Suprapubic skin (tissue), 4 donors: ENCODE measurements around the gene AKR1E2. TPM values are rescaled to one million over a fixed set of nuclear protein-coding genes. Genes with fewer than 3 reads are reported as not detected.

ENCODE experiments used
- DNase-seq, 2 donors: peaks; one replicate each; pipeline ENCODE4 v3.0.0-alpha.2; 2019; ENCODE audit warnings: low spot score in 2 of 2
- H3K27ac ChIP-seq: fragments of 200-600 bp; sonication (generic); one replicate; pipeline ENCODE4 v1.5.1; 2019
- H3K27me3 ChIP-seq: fragments of 200-600 bp; sonication (generic); one replicate; pipeline ENCODE4 v1.5.1; 2019
- H3K36me3 ChIP-seq: fragments of 200-600 bp; sonication (generic); one replicate; pipeline ENCODE4 v1.5.1; 2019
- H3K4me1 ChIP-seq: fragments of 200-600 bp; sonication (generic); one replicate; pipeline ENCODE4 v1.5.1; 2019
- H3K4me3 ChIP-seq: fragments of 200-600 bp; sonication (generic); one replicate; pipeline ENCODE4 v1.5.1; 2019; ENCODE audit warnings: mild to moderate bottlenecking
- H3K9me3 ChIP-seq: fragments of 200-600 bp; sonication (generic); one replicate; pipeline ENCODE4 v1.5.1; 2019
- CTCF ChIP-seq, 2 donors: fragments of 200-600 bp in 1 of 2; fragments of 450-650 bp in 1 of 2; sonication (generic) in 1 of 2; IDR thresholded peaks; one replicate each; pipeline ENCODE4 v1.5.1; 2016 to 2019; ENCODE audit warnings: antibody characterized with exemption in 2 of 2, mild to moderate bottlenecking in 1 of 2, moderate library complexity in 1 of 2
- EP300 ChIP-seq: sonication (generic); formaldehyde crosslinking; IDR thresholded peaks from one replicate; pipeline ENCODE4 v1.6.1; 2017; ENCODE audit warnings: antibody characterized with exemption
- POLR2A ChIP-seq, 2 donors: fragments of 450-650 bp; IDR thresholded peaks; one replicate each; pipeline ENCODE4 v1.6.1; 2017; ENCODE audit warnings: antibody characterized with exemption in 2 of 2, mild to moderate bottlenecking in 2 of 2, moderate library complexity in 2 of 2
- POLR2AphosphoS5 ChIP-seq, 3 donors: sonication (generic); formaldehyde crosslinking; IDR thresholded peaks; one replicate each; pipeline ENCODE4 v1.6.1; 2017; ENCODE audit warnings: antibody characterized with exemption in 3 of 3
- WGBS: methylation state at CpG from one replicate; pipeline ENCODE4 v1.1.5; 2018; 5-methylcytosine and 5-hydroxymethylcytosine counted together
- total RNA-seq, 4 donors: library from RNA; depleted of rRNA; stranded (reverse); fragments of >200 nt; gene quantifications; one replicate each; pipeline ENCODE4 v1.1.0, GENCODE V29; 2016

Gene AKR1E2
- total RNA-seq, 4 donors from 2014 or later, result 1.9 to 6.7 (median 4.3) TPM

GRCh38 chr10:4822208-4822607 lies 3.8 kb upstream of the AKR1E2 start:
- DNase-seq, result no peak
- WGBS, result 82% methylated on average over 5 of the region's 5 CpGs
- H3K36me3 ChIP-seq, result no peaks in the 10 kb centered on the region
- no peak for TF ChIP-seq POLR2AphosphoS5 (IDR thresholded peaks at IDR 0.05)
- no peak for TF ChIP-seq POLR2A (IDR thresholded peaks at IDR 0.05)
- TF ChIP-seq EP300, result no peak
- TF ChIP-seq CTCF (IDR thresholded peaks at IDR 0.05), result no peak
- no peak overlapping the region for H3K27ac ChIP-seq
- peaks cover 10% of the 10 kb centered on the region for H3K4me1 ChIP-seq
- no peaks in the 10 kb centered on the region for H3K9me3 ChIP-seq
- H3K27me3 ChIP-seq, result no peaks in the 10 kb centered on the region
- H3K4me3 ChIP-seq, result no peak overlapping the region

GRCh38 chr10:4824791-4825310 lies 1.2 kb upstream of the AKR1E2 start:
- 92% methylated on average over 5 of the region's 5 CpGs for WGBS
- no peak for DNase-seq
- no peak overlapping the region for H3K27ac ChIP-seq
- H3K4me3 ChIP-seq, result no peak overlapping the region
- no peaks in the 10 kb centered on the region for H3K27me3 ChIP-seq
- no peaks in the 10 kb centered on the region for H3K9me3 ChIP-seq
- TF ChIP-seq POLR2AphosphoS5 (IDR thresholded peaks at IDR 0.05), result no peak
- TF ChIP-seq CTCF (IDR thresholded peaks at IDR 0.05), result no peak
- no peak for TF ChIP-seq POLR2A (IDR thresholded peaks at IDR 0.05)
- TF ChIP-seq EP300, result no peak
- peaks cover 12% of the 10 kb centered on the region for H3K4me1 ChIP-seq
- H3K36me3 ChIP-seq, result no peaks in the 10 kb centered on the region

GRCh38 chr10:4825456-4825867 lies 545 bp upstream of the AKR1E2 start:
- TF ChIP-seq POLR2AphosphoS5 (IDR thresholded peaks at IDR 0.05) (no peak), EP300 (no peak), CTCF (IDR thresholded peaks at IDR 0.05) (no peak), POLR2A (IDR thresholded peaks at IDR 0.05) (no peak)
- Histone ChIP-seq H3K27ac (no peak overlapping the region), H3K36me3 (no peaks in the 10 kb centered on the region), H3K4me1 (peaks cover 12% of the 10 kb centered on the region), H3K9me3 (no peaks in the 10 kb centered on the region), H3K27me3 (no peaks in the 10 kb centered on the region), H3K4me3 (peak overlapping the region; percentile 59)
- 98% methylated on average over 8 of the region's 16 CpGs for WGBS
- no peak for DNase-seq

GRCh38 chr10:4826792-4827324 lies 851 bp downstream of the AKR1E2 start:
- TF ChIP-seq POLR2AphosphoS5 (IDR thresholded peaks at IDR 0.05), result no peak
- no peak for TF ChIP-seq CTCF (IDR thresholded peaks at IDR 0.05)
- no peak for TF ChIP-seq EP300
- no peak for TF ChIP-seq POLR2A (IDR thresholded peaks at IDR 0.05)
- Histone ChIP-seq H3K4me1 (peaks cover 12% of the 10 kb centered on the region), H3K27ac (peak overlapping the region; percentile 91), H3K9me3 (no peaks in the 10 kb centered on the region), H3K36me3 (peaks cover 5% of the 10 kb centered on the region), H3K4me3 (peak overlapping the region; percentile 59), H3K27me3 (no peaks in the 10 kb centered on the region)
- WGBS, result 59% methylated on average over 13 of the region's 13 CpGs
- DNase-seq, result no peak

GRCh38 chr10:4828005-4828404 lies 2.0 kb downstream of the AKR1E2 start:
- peaks cover 6% of the 10 kb centered on the region for H3K36me3 ChIP-seq
- no peak overlapping the region for H3K27ac ChIP-seq
- DNase-seq, result no peak
- no peaks in the 10 kb centered on the region for H3K9me3 ChIP-seq
- no peaks in the 10 kb centered on the region for H3K27me3 ChIP-seq
- H3K4me1 ChIP-seq, result peaks cover 12% of the 10 kb centered on the region
- WGBS, result 71% methylated on average over 8 of the region's 8 CpGs
- no peak overlapping the region for H3K4me3 ChIP-seq
- TF ChIP-seq POLR2AphosphoS5 (IDR thresholded peaks at IDR 0.05), result no peak

- no peak for DNase-seq
- Histone ChIP-seq H3K27ac (no peak overlapping the region), H3K4me1 (peaks cover 12% of the 10 kb centered on the region), H3K9me3 (no peaks in the 10 kb centered on the region), H3K36me3 (peaks cover 29% of the 10 kb centered on the region), H3K4me3 (no peak overlapping the region), H3K27me3 (no peaks in the 10 kb centered on the region)
- TF ChIP-seq POLR2A (IDR thresholded peaks at IDR 0.05) (no peak), POLR2AphosphoS5 (IDR thresholded peaks at IDR 0.05) (no peak), EP300 (no peak), CTCF (IDR thresholded peaks at IDR 0.05) (no peak)
- whole genome bisulfite sequencing, result 95% methylated on average over 8 of the region's 8 CpGs
These were observed 4.5 kb downstream of the AKR1E2 start for GRCh38 chr10:4830551-4830950.
